ENCODE measurements around the gene TMPRSS3. TPM values are rescaled to one million over a fixed set of nuclear protein-coding genes. Genes with fewer than 3 reads are reported as not detected.

The TMPRSS3 gene
- total RNA-seq, 1 experiment from 2014 or later = 4.3 TPM

GRCh38 chr21:42390193-42390592 lies 5.7 kb downstream of the TMPRSS3 start:
- no TSS peak for BruUV-seq (replicated peaks)
- Histone ChIP-seq H3K27ac (peak overlapping the region; percentile 70), H3K4me3 (no peak overlapping the region), H4K20me1 (ENCODE audit: insufficient read depth) (no peaks in the 10 kb centered on the region), H3K4me1 (replicated peaks; ENCODE audit: insufficient read depth) (peaks cover 18% of the 10 kb centered on the region), H3K9me2 (ENCODE audit: insufficient read depth) (no peaks in the 10 kb centered on the region), H3K79me2 (ENCODE audit: low read depth) (no peaks in the 10 kb centered on the region), H3K4me2 (no peak overlapping the region), H3K9me3 (ENCODE audit: insufficient read depth, low read depth) (no peaks in the 10 kb centered on the region), H3K27me3 (ENCODE audit: insufficient read depth, low read depth) (no peaks in the 10 kb centered on the region), H3K36me3 (ENCODE audit: low read depth) (no peaks in the 10 kb centered on the region), H2AFZ (no peak overlapping the region), H3F3A (ENCODE audit: insufficient read depth, low read depth) (no peaks in the 10 kb centered on the region)
- no peak for TF ChIP-seq EZH2 (IDR thresholded peaks at IDR 0.05; ENCODE audit: low read depth)
- no peak for TF ChIP-seq CTCF (conservative IDR thresholded peaks at IDR 0.05)
- DNase-seq = no peak
- POLR2A ChIA-PET (ENCODE audit: unreplicated experiment) = no interaction called here
- CTCF ChIA-PET = no interaction called here
- intact Hi-C loops (cut with micrococcal nuclease; ENCODE audit: unreplicated experiment) = no loop called here

- DNase-seq = peak; percentile 15 to 78
- Histone ChIP-seq H3K4me3 (no peak overlapping the region; the same call in 1 of the 2 replicates), H4K20me1 (ENCODE audit: insufficient read depth) (no peaks in the 10 kb centered on the region), H2AFZ (peak overlapping the region; percentile 60; the same call in 1 of the 2 replicates), H3K9me2 (ENCODE audit: insufficient read depth) (no peaks in the 10 kb centered on the region), H3K79me2 (ENCODE audit: low read depth) (no peaks in the 10 kb centered on the region), H3K4me2 (peak overlapping the region; percentile 59), H3K9me3 (ENCODE audit: insufficient read depth, low read depth) (no peaks in the 10 kb centered on the region), H3K27me3 (ENCODE audit: insufficient read depth, low read depth) (no peaks in the 10 kb centered on the region), H3F3A (ENCODE audit: insufficient read depth, low read depth) (no peaks in the 10 kb centered on the region), H3K4me1 (replicated peaks; ENCODE audit: insufficient read depth) (peaks cover 18% of the 10 kb centered on the region), H3K36me3 (ENCODE audit: low read depth) (no peaks in the 10 kb centered on the region), H3K27ac (peak overlapping the region; percentile 70)
- TF ChIP-seq EZH2 (IDR thresholded peaks at IDR 0.05; ENCODE audit: low read depth) = no peak
- TF ChIP-seq CTCF (conservative IDR thresholded peaks at IDR 0.05) = no peak
- ChIA-PET CTCF (no interaction called here), POLR2A (ENCODE audit: unreplicated experiment) (no interaction called here)
- no TSS peak for BruUV-seq (replicated peaks)
- intact Hi-C loops (cut with micrococcal nuclease; ENCODE audit: unreplicated experiment) = loop anchor here (10.0 kb wide), 1 partner anchor 125 kb away; the partner anchor contains the start of gene SLC37A1
Measured at GRCh38 chr21:42389449-42389835, 6.4 kb downstream of the TMPRSS3 start.

GRCh38 chr21:42388740-42389448 lies 7.0 kb downstream of the TMPRSS3 start:
- CTCF ChIA-PET = no interaction called here
- no peaks in the 10 kb centered on the region for H3F3A ChIP-seq (ENCODE audit: insufficient read depth, low read depth)
- H3K9me2 ChIP-seq (ENCODE audit: insufficient read depth) = no peaks in the 10 kb centered on the region
- no peaks in the 10 kb centered on the region for H3K36me3 ChIP-seq (ENCODE audit: low read depth)
- DNase-seq = peak in 1 of 2 experiments; percentile 71
- no peaks in the 10 kb centered on the region for H3K9me3 ChIP-seq (ENCODE audit: insufficient read depth, low read depth)
- peaks cover 18% of the 10 kb centered on the region for H3K4me1 ChIP-seq (replicated peaks; ENCODE audit: insufficient read depth)
- peak overlapping the region; percentile 60; the same call in 1 of the 2 replicates for H2AFZ ChIP-seq
- no peaks in the 10 kb centered on the region for H4K20me1 ChIP-seq (ENCODE audit: insufficient read depth)
- no peaks in the 10 kb centered on the region for H3K79me2 ChIP-seq (ENCODE audit: low read depth)
- TF ChIP-seq CTCF (conservative IDR thresholded peaks at IDR 0.05) = no peak
- TF ChIP-seq EZH2 (IDR thresholded peaks at IDR 0.05; ENCODE audit: low read depth) = no peak
- H3K4me2 ChIP-seq = peak overlapping the region; percentile 59
- BruUV-seq (replicated peaks) = no TSS peak
- intact Hi-C loops (cut with micrococcal nuclease; ENCODE audit: unreplicated experiment) = loop anchor here (10.0 kb wide), 1 partner anchor 126 kb away; the partner anchor contains the start of gene SLC37A1
- H3K27me3 ChIP-seq (ENCODE audit: insufficient read depth, low read depth) = no peaks in the 10 kb centered on the region
- H3K27ac ChIP-seq = peak overlapping the region; percentile 70
- no peak overlapping the region; the same call in 1 of the 2 replicates for H3K4me3 ChIP-seq
- POLR2A ChIA-PET (ENCODE audit: unreplicated experiment) = no interaction called here

All from PC-9 (cell line).